ENCODE measurements around the gene SKA2.

- TF ChIP-seq CTCF (IDR thresholded peaks at IDR 0.05; ENCODE audit: low read depth, low read length, missing input control) = no peak
- TF ChIP-seq NR2F2 (IDR thresholded peaks at IDR 0.05) = no peak
- TF ChIP-seq EGR1 (IDR thresholded peaks at IDR 0.05; ENCODE audit: low read depth in 2 of 2) = no peak
- no peak for TF ChIP-seq YY1 (IDR thresholded peaks at IDR 0.05)
These were observed 57.1 kb downstream of the SKA2 start for GRCh38 chr17:59097876-59098275.

All from liver (tissue), 3 donors.